K562 (cell line): ENCODE results near the gene SART3.
A peak's percentile ranks its signal among the peaks of the same experiment; 100 is the strongest.

Experiments used
- DMBX1 ChIP-seq: fragments of 250-450 bp; sonication (Bioruptor Pico); IDR thresholded peaks from 2 replicates; pipeline ENCODE4 v1.8.0; 2022; ENCODE audit warnings: inconsistent platforms, mild to moderate bottlenecking, moderate library complexity, borderline replicate concordance
- NR2C2 ChIP-seq, 2 experiments: fragments of 200-800 bp in 1 of 2; sonication (Bioruptor generic) in 1 of 2; sonication (generic) in 1 of 2; formaldehyde crosslinking in 1 of 2; IDR thresholded peaks; 2 replicates each; pipeline versions ENCODE4 v1.6.1 to v1.8.0; 2016 to 2022; ENCODE audit warnings: mild to moderate bottlenecking in 1 of 2, missing compliant biosample characterization in 1 of 2, missing genetic modification characterization in 1 of 2, missing genetic modification reagents in 1 of 2
- POLR2AphosphoS5 ChIP-seq: IDR thresholded peaks from 2 replicates; pipeline ENCODE4 v1.6.1; 2011; ENCODE audit warnings: mild to moderate bottlenecking, low read depth, low read length, moderate library complexity; ENCODE audit not compliant: control insufficient read depth, insufficient read depth
- PRDM10 ChIP-seq: fragments of 450-650 bp; IDR thresholded peaks from 2 replicates; pipeline ENCODE4 v1.6.1; 2018; ENCODE audit not compliant: partially characterized antibody
- SRSF9 ChIP-seq: fragments of 200-400 bp; formaldehyde crosslinking; IDR thresholded peaks from 2 replicates; pipeline ENCODE4 v1.6.1; 2017; ENCODE audit warnings: low read depth, low read length, borderline replicate concordance
- ZNF384 ChIP-seq: IDR thresholded peaks from 2 replicates; pipeline ENCODE4 v1.6.1; 2012; ENCODE audit warnings: low read depth, low read length, improper control_type of control experiment
- TF ChIP-seq, protein P1 (sequence below), 2 experiments: fragments of 450-650 bp; formaldehyde crosslinking in 1 of 2; IDR thresholded peaks; 2 replicates each; pipeline versions ENCODE4 v1.4.0 to v1.6.1; 2014 to 2020; ENCODE audit warnings: mild to moderate bottlenecking in 2 of 2, borderline replicate concordance in 1 of 2, low read depth in 1 of 2
- TF ChIP-seq, protein P2 (sequence below): sonication (generic); formaldehyde crosslinking; IDR thresholded peaks from 2 replicates; pipeline ENCODE4 v1.8.1; 2023; ENCODE audit warnings: mild to moderate bottlenecking, missing genetic modification reagents

DNA sequence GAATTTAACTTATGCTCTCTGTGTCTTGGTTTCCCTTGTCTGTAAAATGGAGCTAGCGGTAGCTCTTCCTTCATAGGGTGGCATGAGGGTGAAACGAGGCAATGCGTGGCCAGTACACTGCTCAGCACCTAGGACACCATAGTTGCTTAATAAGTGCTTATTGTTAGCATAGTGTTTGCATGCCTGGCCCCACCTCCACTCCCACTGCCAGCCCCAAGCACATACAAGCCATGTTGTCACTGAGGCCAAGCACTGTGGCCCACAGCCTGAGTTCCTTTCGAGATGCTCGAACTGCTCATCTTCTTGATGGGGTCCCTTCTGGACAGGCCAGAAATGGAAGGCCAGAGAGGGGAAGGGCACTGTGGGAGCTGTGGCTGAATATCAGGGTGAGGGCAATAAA lies 45.1 kb downstream of the SART3 start:
- no peak for TF ChIP-seq NR2C2 (CRISPR knock-in tag; IDR thresholded peaks at IDR 0.05)
- TF ChIP-seq NR2C2 (tag; IDR thresholded peaks at IDR 0.05), result 0 out of 2 replicates have a peak, but pooled peaks have one; percentile 38
- no peak; the same call in 1 of the 2 replicates for TF ChIP-seq POLR2AphosphoS5
- TF ChIP-seq, protein P1, sequence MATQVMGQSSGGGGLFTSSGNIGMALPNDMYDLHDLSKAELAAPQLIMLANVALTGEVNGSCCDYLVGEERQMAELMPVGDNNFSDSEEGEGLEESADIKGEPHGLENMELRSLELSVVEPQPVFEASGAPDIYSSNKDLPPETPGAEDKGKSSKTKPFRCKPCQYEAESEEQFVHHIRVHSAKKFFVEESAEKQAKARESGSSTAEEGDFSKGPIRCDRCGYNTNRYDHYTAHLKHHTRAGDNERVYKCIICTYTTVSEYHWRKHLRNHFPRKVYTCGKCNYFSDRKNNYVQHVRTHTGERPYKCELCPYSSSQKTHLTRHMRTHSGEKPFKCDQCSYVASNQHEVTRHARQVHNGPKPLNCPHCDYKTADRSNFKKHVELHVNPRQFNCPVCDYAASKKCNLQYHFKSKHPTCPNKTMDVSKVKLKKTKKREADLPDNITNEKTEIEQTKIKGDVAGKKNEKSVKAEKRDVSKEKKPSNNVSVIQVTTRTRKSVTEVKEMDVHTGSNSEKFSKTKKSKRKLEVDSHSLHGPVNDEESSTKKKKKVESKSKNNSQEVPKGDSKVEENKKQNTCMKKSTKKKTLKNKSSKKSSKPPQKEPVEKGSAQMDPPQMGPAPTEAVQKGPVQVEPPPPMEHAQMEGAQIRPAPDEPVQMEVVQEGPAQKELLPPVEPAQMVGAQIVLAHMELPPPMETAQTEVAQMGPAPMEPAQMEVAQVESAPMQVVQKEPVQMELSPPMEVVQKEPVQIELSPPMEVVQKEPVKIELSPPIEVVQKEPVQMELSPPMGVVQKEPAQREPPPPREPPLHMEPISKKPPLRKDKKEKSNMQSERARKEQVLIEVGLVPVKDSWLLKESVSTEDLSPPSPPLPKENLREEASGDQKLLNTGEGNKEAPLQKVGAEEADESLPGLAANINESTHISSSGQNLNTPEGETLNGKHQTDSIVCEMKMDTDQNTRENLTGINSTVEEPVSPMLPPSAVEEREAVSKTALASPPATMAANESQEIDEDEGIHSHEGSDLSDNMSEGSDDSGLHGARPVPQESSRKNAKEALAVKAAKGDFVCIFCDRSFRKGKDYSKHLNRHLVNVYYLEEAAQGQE (IDR thresholded peaks at IDR 0.05; ENCODE audit: borderline replicate concordance), result no peak
- TF ChIP-seq, protein P1 (CRISPR knock-in tag; IDR thresholded peaks at IDR 0.05; ENCODE audit: low read depth), result no peak
- TF ChIP-seq SRSF9, result no peak
- no peak for TF ChIP-seq ZNF384
- TF ChIP-seq PRDM10, result no peak
- TF ChIP-seq DMBX1 (CRISPR knock-in tag), result no peak
- TF ChIP-seq, protein P2, sequence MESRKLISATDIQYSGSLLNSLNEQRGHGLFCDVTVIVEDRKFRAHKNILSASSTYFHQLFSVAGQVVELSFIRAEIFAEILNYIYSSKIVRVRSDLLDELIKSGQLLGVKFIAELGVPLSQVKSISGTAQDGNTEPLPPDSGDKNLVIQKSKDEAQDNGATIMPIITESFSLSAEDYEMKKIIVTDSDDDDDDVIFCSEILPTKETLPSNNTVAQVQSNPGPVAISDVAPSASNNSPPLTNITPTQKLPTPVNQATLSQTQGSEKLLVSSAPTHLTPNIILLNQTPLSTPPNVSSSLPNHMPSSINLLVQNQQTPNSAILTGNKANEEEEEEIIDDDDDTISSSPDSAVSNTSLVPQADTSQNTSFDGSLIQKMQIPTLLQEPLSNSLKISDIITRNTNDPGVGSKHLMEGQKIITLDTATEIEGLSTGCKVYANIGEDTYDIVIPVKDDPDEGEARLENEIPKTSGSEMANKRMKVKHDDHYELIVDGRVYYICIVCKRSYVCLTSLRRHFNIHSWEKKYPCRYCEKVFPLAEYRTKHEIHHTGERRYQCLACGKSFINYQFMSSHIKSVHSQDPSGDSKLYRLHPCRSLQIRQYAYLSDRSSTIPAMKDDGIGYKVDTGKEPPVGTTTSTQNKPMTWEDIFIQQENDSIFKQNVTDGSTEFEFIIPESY (CRISPR knock-in tag), result no peak
